ENCODE measurements around the gene NIPSNAP2.
"Not testable (repeated sequence)": the region's sequence is repeated elsewhere in the genome, so short reads cannot be mapped to it uniquely, and the experiment has no call there.

NIPSNAP2 gene

DNA sequence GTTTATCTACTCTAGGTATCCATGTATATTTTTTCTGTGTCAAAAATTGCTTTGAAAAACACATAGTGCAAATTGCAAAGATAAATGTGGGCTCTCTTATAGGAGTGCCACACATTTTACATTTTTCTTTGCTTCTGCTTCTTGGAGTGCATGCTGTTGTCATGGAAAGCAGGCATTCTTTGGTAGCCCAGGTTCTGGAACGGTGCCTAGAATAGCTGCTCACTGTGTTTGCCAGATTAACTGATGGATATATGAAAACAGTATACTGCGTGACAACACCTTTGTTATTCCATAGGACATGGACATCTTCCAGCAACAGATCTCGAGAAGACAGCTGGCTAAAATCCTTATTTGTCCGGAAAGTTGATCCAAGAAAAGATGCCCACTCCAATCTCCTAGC is 13.4 kb downstream of the NIPSNAP2 start:
- no peak for DNase-seq

DNA sequence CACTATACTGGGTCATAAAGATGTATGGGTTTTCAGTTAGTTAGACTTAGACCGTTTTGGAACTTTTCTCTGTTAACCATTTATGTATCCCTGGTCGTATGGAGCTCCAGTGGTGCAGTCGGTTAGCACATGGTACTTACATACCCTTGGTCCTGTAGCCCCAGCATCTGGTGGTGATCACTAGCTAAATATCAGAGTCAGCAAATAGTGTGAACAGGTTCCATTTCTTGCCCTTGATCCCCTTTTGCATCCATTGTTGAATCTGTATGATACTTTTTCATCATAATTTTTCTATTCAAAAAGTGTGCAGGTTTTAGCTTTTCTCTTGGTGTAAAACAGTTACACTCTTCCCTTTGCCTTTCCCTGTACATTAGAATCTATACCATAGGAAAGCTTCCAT is 15.9 kb downstream of the NIPSNAP2 start:
- no peak for DNase-seq

DNA sequence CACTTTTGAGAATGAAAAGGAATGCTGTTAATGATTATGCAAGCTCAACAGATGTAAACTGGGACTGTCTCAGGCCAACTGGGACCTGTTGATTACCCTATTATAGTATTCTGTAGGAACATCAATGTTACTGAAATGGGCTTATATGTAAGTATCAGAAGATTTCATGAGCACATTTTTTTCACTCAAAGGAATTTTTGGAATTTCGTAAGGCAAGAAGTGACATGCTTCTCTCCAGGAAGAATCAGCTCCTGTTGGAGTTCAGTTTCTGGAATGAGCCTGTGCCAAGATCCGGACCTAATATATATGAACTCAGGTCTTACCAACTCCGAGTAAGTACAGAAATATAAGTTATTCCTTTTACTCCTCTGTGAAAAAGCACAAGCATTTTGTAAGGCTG is 19.2 kb downstream of the NIPSNAP2 start:
- DNase-seq, result no peak

DNA sequence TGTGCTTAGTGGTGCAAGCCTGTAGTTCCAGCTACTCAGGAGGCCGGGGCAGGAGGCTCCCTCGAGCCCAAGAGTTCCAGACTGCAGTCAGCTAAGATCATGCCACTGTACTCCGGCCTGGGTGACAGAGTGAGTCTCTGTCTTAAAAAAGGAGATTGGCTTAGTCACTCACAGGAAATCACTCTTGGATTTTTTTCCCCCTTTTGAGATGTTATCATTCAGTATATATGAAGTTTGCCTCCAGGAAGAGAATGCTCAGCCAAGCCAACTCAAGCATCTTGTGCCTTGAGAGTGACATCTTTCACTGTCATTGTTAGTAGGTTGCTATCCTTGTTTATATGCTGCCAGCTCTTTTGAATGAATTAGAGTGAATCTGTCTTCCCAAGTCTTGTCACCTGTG is 28.0 kb downstream of the NIPSNAP2 start:
- DNase-seq, result no peak

DNA sequence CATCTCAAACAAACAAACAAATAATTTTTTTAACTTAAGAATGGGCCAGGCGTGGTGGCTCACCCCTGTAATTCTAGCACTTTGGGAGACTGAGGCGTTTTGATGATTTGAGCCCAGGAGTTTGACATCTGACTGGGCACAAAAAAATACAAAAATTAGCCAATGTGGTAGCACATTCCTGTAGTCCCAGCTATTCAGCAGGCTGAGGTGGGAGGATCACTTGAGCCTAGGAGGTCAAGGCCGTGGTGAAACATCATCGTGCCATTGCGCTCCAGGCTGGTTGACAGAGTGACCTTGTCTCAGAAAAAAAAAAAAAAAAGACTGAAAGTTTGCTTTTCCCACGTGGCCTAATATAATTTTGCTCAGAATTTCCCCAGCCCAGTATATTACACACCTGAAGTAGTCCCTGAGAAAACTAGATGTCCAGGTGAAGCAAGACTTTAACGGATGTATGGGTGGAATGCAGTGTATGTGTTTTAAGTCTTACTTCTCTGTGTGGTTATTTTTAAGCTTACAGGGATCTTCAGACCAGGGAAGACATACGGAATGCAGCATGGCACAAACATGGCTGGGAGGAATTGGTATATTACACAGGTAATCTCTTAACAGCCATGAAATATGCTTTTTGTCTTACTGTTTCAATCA is 32.6 kb downstream of the NIPSNAP2 start:
- no peak for DNase-seq

DNA sequence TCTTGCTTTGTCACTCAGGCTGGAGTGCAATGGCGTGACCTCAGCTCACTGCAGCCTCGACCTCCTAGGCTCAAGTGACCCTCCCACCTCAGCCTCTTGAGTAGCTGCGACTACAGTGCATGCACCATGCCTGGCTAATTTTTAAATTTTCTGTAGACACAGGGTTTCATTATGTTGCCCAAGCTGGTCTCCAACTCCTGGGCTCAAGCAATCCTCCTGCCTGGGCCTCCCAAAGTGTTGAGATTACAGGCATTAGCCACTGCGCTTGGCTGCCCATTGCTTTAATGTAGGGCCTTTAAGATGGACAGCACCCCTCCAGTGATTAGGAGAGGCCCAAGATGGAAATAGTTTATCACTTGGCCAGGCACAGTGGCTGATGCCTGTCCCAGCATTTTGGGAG is 39.4 kb downstream of the NIPSNAP2 start:
- no peak for DNase-seq

DNA sequence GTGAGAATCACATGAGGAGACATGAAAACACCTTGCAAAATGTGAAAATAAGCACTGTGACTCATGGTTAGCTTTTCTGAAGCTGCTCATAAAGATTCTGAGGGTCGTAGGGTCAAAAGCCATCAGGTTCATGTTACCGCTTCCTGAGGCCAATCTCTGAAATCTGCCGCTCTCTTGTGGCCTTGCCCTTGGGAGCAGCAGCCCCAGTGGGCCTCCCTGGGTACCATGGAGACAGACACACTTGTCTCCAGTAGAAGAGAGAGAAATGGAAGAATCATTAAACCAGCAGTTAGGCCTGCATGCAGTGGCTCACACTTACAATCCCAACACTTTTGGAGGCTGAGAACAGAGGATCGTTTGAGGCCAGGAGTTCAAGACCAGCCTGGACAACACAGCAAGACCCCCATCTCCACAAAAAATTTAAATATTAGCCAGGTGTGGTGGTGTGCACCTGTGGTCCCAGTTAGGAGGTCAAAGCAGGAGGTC is 42.8 kb downstream of the NIPSNAP2 start:
- no peak for DNase-seq

DNA sequence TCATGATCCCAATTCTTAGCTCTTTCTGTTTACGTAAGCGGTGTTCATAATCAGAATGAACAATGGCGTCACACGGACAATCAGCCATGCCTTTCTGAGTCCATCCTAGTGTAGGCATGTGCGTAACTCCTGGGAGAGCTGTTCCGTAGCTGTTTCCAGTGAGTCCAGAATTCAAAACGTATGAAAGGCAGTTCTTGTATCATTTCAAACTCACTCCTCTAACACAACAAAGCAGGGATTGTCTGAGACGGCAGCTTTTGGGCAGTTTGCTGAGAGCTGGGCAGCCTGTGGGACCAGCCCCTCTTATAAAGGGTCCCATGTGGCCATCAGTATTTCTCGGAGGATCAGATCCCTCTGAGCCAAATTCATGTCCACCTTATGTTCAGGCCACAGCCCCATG is 43.5 kb downstream of the NIPSNAP2 start:
- no peak for DNase-seq

DNA sequence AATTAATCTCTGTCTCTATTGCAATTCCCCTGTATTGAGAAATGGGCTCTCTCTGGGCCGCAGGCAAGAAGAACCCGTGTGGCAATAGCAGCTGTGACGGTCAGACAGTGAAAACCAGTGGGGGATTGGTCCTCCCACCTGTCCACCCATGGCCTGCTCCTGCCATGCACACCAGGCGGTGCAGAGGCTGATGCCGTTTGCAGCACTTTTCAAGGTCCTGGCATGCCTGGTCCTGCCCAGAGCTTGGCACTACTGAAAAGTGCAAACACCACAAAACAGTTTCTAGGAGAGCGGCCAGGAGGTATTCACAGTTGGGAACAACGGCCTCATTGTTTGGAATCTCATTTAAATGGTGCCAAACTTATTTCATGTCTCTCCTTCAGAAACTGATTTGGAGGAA is 45.3 kb downstream of the NIPSNAP2 start:
- DNase-seq, result no peak

DNA sequence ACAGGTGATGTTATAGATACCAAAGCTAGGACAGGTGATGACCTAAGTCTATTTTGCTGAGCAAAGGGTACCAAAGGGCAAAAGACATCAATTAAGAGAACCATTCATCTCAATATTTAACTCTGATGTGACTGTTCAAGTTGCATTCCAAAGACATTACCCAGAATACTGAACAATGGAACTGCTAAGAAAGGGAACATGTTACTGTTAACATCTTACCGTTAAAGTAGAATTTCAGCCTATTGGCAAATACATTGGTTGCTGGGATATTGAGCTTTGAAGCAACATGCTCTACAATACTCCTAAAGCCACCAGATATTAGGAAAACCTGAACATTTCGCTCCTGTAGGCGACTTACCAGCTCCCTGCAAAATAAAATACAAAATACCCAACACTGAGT is 52.6 kb downstream of the NIPSNAP2 start:
- not testable (repeated sequence) for DNase-seq

DNA sequence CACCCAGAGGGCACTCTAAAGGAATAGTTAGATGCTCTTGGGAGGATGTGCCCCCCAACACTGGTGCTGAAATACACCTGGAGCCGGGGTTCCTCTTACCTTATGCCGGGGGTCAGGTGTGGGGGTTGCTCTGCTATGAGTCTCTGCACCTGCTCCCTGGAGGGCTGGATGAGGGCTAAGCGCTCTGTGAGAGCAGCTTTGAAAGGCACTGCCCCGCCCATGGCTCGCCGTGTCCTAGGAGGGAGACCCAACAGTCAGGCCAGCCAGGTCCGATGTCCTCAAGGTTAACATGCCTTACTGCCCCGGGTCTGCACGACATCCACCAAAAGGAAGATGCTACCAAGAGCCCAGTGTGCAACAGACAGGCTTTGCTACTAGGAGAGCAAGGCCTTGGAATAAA is 55.1 kb downstream of the NIPSNAP2 start:
- DNase-seq, result no peak

DNA sequence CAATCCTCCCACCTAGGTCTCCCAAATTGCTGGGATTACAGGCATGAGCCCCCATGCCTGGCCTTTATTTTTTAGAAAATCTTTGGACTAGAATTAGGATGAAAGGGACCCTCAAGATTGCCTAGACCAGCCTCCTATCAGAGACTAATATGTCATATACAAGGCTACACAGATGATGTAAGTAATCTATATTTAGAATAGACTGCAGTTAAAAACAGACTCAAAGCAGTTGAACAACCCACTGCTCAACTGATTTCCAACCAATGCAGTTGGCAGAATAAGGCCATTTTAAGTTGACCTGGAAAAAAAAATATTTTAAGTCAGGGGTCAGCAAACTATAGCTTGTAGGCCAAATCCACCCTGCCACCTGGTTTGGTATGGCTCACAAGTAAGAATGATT is 59.1 kb downstream of the NIPSNAP2 start:
- DNase-seq, result no peak

DNA sequence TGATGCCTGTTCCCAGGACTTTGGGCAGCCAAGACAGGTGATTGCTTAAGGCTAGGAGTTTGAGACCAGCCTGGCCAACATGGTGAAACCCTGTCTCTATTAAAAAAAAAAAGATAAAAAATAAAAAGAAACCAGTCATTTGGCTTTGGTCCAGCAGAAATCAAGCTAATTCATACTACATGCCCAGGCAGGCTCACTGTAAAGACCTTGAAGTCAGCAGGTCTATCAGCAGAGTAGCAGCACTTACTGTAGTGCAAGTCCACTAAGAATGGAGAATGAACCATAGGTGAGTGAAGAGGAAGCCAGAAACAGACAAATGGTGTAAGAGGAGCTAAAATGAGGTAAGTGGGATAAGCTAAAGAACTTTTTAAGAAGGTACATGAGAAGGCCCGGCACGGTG is 62.2 kb downstream of the NIPSNAP2 start:
- no peak for DNase-seq

DNA sequence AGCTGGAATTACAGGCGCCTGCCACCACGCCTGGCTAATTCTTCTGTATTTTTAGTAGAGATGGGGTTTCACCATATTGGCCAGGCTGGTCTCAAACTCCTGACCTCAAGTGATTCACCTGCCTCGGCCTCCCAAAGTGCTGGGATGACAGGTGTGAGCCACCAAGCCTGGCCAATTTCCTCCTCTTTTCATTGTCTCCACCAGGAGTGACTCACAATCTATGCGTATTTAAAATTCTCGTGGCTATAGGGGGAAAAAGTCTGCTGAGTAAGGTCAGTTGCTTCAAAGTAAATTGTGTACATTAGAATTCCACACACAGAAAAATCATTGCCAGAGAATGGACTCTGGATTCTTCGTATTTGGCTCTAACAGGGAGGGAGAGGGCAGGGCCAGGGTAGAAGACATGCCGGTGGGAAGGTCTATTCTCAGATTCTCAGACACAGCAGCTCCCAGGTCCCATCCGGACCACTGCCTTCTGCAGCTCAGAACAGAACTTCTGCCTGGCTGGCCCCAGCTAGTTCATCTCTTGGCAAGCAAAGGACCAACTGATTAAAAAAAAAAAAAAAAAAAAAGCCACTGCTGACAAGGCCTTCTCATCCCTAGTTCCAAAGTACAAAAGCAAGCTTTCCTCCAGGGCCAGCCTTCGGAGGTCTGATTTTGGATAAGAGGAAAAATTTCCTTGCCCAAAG is 64.7 kb downstream of the NIPSNAP2 start:
- no peak for DNase-seq

DNA sequence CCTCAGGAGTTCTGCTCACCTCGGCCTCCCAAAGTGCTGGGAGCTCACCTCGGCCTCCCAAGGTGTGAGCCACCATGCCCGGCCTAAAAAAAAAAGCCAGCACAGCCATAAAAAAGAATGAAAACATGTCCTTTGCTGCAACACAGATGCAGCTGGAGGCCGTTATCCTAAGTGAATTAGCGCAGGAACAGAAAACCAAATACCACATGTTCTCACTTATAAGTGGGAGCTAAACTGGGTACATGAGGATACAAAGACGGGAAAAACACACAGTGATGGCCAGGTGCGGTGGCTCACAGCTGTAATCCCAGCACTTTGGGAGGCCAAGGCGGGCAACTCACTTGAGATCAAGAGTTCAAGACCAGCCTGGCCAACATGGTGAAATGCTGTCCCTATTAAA is 66.0 kb downstream of the NIPSNAP2 start:
- no peak for DNase-seq

DNA sequence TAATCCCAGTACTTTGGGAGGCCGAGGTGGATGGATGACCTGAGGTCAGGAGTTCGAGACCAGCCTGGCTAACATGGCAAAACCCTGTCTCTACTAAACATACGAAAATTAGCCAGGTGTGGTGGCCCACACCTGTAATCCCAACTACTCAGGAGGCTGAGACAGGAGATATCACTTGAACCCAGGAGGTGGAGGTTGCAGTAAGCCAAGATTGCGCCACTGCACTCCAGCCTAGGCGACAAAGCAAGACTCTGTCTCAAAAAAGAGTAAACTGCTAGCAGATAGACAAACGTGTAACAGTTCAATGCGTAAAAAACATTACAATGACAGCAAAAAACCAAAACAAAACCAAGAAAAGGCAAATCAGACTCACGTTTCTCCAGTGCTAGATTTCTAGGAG is 67.2 kb downstream of the NIPSNAP2 start:
- not testable (repeated sequence) for DNase-seq

DNA sequence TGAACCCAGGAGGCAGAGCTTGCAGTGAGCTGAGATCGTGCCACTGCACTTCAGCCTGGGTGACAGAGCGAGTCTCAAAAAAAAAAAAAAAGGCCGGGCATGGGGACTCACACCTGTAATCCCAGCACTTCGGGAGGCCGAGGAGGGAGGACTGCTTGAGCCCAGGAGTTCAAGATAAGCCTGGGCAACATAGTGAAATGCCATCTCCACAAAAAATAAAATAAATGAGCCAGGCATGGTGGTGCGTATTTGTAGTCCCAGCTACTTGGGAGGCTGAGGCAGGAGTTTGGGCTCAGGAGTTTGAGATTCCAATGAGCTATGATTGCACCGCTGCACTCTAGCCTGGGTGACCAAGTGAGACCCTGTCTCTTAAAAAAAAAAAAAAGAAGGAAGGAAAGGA is 68.2 kb downstream of the NIPSNAP2 start:
- DNase-seq, result not testable (repeated sequence)

DNA sequence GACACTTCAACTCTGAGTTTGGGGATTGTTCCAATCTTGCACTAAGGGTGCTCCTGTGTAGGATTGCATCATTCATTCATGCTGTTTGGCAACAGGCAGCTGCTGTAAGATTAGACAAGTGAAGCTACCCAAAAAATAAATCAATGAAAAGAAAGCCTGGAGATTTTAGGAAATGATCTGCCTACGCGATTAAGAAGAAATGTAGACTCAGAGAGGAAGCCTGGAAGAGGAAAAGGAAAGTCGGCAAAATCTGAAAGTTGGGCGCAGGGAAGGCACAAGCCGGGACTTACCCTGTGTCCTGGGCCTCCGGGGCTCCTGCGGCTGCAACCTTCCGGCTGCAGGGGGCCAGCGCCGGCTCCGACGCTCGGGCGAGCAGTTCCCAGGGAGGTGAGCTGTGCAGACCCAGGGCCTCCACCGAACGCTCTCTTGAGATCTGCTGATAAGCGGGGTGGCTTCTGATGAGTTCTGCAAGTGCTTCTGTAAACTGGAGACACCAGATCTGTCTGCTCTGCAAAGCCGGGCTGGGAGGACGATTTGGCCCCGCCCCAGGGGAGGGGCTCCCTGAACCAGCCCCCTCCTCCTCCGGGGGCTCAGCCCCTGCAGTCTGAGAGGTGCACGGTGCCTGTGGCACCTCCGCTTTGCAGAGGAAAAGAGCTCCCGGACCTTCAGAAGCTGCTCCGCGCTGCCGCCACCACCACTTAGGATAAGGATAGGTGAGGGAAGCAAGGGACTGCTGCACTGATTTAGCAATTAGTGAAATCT is 69.5 kb downstream of the NIPSNAP2 start:
- peak; percentile 70 to 73 for DNase-seq

DNA sequence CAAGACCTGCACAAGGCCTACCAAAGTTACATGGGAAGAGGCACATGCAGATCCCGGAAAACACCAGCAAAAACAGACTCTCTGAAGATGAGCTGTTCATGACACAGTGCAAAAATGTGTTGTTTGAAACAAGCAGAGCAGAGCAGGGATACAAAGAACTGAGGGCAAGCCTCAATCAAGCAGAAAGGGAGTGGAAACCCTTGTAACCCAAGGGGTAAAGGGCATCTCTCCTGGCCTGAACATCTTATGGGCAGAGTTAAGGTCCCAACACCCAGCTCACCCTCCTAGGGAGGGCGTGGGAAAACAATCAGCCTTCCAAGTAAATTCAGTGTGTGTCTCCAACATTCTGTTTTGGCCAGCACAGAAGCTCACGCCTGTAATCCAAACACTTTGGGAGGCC is 76.3 kb downstream of the NIPSNAP2 start:
- DNase-seq, result no peak

DNA sequence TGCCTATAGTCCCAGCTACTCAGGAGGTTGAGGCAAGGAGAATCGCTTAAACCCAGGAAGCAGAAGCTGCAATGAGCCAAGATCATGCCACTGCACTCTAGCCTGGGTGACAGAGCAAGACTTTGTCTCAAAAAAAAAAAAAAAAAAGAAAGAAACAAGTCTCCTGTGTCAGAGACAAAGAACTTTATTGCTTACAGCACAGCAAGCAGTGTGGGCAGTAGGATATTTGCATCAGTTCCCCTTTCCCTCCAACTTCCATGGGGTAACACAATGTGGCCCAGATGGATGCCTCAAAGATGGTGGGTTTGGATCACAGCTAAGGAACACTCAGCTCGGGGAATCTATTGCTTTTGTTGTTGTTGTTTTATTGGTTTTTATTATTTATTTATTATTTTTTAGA is 81.4 kb downstream of the NIPSNAP2 start:
- not testable (repeated sequence) for DNase-seq

DNA sequence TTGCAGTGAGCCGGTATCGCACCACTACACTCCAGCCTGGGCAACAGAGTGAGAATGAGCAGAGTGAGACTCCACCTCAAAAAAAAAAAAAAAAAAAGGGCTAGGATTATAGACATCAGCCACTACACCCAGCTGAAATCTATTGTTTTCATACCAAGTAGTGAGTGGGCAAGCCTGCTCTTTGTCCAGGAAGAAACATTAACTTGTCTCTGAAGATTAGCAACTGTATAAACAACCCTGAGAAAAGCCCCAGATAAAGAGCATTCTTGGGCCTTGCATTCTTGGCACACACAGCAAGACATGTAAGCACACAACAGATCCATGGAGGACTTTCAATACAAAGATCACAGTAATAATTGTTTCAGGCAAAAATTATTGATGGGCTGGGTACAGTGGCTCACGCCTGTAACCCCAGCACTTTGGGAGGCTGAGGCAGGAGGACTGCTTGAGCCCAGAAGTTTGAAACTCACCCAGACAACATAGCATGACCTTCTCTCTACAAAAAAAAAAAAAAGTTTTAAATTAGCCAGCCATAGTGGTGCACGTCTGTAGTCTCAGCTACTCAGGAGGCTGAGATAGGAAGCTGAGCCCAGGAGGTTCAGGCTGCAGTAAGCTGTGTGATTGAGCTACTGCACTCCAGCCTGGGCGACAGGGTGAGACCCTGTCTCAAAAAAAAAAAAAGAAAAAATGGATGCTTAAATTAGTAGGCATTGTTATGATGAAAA is 82.5 kb downstream of the NIPSNAP2 start:
- no peak for DNase-seq

DNA sequence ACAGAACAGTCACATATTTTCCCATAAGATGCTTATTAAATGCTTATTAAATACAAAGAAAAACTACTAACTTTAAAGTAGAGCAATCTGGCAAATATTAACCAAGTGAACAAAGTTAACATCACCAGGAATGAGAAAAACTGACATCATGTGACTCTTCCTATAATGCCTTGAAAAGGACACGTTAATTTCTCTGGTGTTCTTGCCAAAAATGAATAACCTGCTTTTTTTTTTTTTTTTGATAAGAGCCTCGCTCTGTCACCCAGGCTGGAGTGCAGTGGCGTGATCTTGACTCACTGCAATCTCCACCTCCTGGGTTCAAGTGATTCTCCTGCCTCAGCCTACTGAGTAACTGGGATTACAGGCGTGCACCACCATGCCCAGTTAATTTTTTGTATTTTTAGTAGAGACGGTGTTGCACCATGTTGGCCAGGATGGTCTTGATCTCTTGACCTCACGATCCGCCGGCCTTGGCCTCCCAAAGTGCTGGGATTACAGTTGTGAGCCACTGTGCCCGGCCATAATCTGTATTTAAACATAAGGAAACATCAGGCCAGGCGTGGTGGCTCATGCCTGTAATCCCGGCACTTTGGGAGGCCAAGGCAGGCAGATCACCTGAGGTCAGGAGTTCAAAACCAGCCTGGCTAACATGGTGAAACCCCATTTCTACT is 83.2 kb downstream of the NIPSNAP2 start:
- DNase-seq, result not testable (repeated sequence)

DNA sequence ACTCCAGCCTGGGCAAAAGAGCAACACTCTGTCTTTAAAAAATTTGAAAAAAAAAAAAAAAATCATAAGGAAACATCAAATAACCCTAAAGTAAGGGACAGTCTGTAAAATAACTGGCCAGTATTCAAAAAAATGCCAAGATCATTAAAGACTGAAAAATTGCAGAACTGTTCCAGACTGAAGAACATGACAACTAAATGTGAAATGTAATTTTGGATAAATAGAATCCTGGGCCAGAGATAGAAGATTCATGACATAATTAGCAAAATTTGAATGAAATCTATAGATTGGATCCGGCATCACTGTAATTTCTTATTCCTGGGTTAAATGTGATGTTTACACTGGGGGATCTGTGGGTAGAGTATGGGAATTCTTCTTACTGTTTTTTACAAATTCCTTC is 83.9 kb downstream of the NIPSNAP2 start:
- no peak for DNase-seq
